Measurements from ENCODE around the gene OPN1SW. TPM values are rescaled to one million over a fixed set of nuclear protein-coding genes. Genes with fewer than 3 reads are reported as not detected.

The OPN1SW gene
- total RNA-seq, 1 donor from 2014 or later: not detected

- Mint-ChIP-seq H3K4me1 (ENCODE audit: unreplicated experiment) (peaks cover 14% of the 10 kb centered on the region), H3K36me3 (ENCODE audit: low read depth, unreplicated experiment) (peaks cover 18% of the 10 kb centered on the region), H3K27ac (ENCODE audit: unreplicated experiment) (no peak overlapping the region), H3K27me3 (ENCODE audit: unreplicated experiment) (no peaks in the 10 kb centered on the region), H3K4me3 (ENCODE audit: unreplicated experiment) (no peak overlapping the region), H3K9me3 (ENCODE audit: unreplicated experiment) (no peaks in the 10 kb centered on the region)
- TF ChIP-seq CTCF (IDR thresholded peaks at IDR 0.05; ENCODE audit: unreplicated experiment): no peak
- DNase-seq (ENCODE audit: low spot score): no peak
Measured at GRCh38 chr7:128727239-128727638, 48.4 kb downstream of the OPN1SW start.

- DNase-seq (ENCODE audit: low spot score): no peak
- Mint-ChIP-seq H3K4me1 (ENCODE audit: unreplicated experiment) (peaks cover 12% of the 10 kb centered on the region), H3K27me3 (ENCODE audit: unreplicated experiment) (no peaks in the 10 kb centered on the region), H3K27ac (ENCODE audit: unreplicated experiment) (no peak overlapping the region), H3K9me3 (ENCODE audit: unreplicated experiment) (no peaks in the 10 kb centered on the region), H3K36me3 (ENCODE audit: low read depth, unreplicated experiment) (peaks cover 18% of the 10 kb centered on the region), H3K4me3 (ENCODE audit: unreplicated experiment) (no peak overlapping the region)
- no peak for TF ChIP-seq CTCF (IDR thresholded peaks at IDR 0.05; ENCODE audit: unreplicated experiment)
Measured at GRCh38 chr7:128726737-128727072, 48.9 kb downstream of the OPN1SW start.

GRCh38 chr7:128726059-128726736, 49.4 kb downstream of the OPN1SW start:
- Mint-ChIP-seq H3K27ac (ENCODE audit: unreplicated experiment) (no peak overlapping the region), H3K9me3 (ENCODE audit: unreplicated experiment) (no peaks in the 10 kb centered on the region)
- DNase-seq (ENCODE audit: low spot score): no peak

GRCh38 chr7:128725531-128725930, 50.1 kb downstream of the OPN1SW start:
- Mint-ChIP-seq H3K4me1 (ENCODE audit: unreplicated experiment) (peaks cover 4% of the 10 kb centered on the region), H3K4me3 (ENCODE audit: unreplicated experiment) (no peak overlapping the region), H3K27ac (ENCODE audit: unreplicated experiment) (no peak overlapping the region), H3K27me3 (ENCODE audit: unreplicated experiment) (no peaks in the 10 kb centered on the region), H3K9me3 (ENCODE audit: unreplicated experiment) (no peaks in the 10 kb centered on the region), H3K36me3 (ENCODE audit: low read depth, unreplicated experiment) (peaks cover 15% of the 10 kb centered on the region)
- DNase-seq (ENCODE audit: low spot score): no peak
- TF ChIP-seq CTCF (IDR thresholded peaks at IDR 0.05; ENCODE audit: unreplicated experiment): no peak

More at GRCh38 chr7:128726059-128726736, 49.4 kb downstream of the OPN1SW start:
- H3K4me3 Mint-ChIP-seq (ENCODE audit: unreplicated experiment): no peak overlapping the region
- TF ChIP-seq CTCF (IDR thresholded peaks at IDR 0.05; ENCODE audit: unreplicated experiment): no peak
- H3K27me3 Mint-ChIP-seq (ENCODE audit: unreplicated experiment): no peaks in the 10 kb centered on the region
- H3K36me3 Mint-ChIP-seq (ENCODE audit: low read depth, unreplicated experiment): peaks cover 18% of the 10 kb centered on the region
- H3K4me1 Mint-ChIP-seq (ENCODE audit: unreplicated experiment): peaks cover 8% of the 10 kb centered on the region

GRCh38 chr7:128724743-128725142, 50.9 kb downstream of the OPN1SW start:
- Mint-ChIP-seq H3K27ac (ENCODE audit: unreplicated experiment) (no peak overlapping the region), H3K4me3 (ENCODE audit: unreplicated experiment) (no peak overlapping the region), H3K4me1 (ENCODE audit: unreplicated experiment) (peaks cover 4% of the 10 kb centered on the region), H3K9me3 (ENCODE audit: unreplicated experiment) (no peaks in the 10 kb centered on the region), H3K36me3 (ENCODE audit: low read depth, unreplicated experiment) (peaks cover 15% of the 10 kb centered on the region), H3K27me3 (ENCODE audit: unreplicated experiment) (no peaks in the 10 kb centered on the region)
- TF ChIP-seq CTCF (IDR thresholded peaks at IDR 0.05; ENCODE audit: unreplicated experiment): no peak
- no peak for DNase-seq (ENCODE audit: low spot score)

Other genes with a start within 250 kb of the OPN1SW start
- 4.3 TPM for gene GARIN1A, start 103.5 kb downstream of the OPN1SW start, total RNA-seq (ENCODE audit: unreplicated experiment)
- 197 TPM for gene CALU, start 36.4 kb downstream of the OPN1SW start, total RNA-seq (ENCODE audit: unreplicated experiment)
- 31.5 TPM for gene CCDC136, start 16.2 kb upstream of the OPN1SW start, total RNA-seq (ENCODE audit: unreplicated experiment)
- gene FLNC, start 54.6 kb upstream of the OPN1SW start, total RNA-seq (ENCODE audit: unreplicated experiment): 7.7 TPM
- gene ATP6V1F, start 87.1 kb upstream of the OPN1SW start, total RNA-seq (ENCODE audit: unreplicated experiment): 132 TPM
- 4.3 TPM for gene KCP, start 134.9 kb upstream of the OPN1SW start, total RNA-seq (ENCODE audit: unreplicated experiment)
- 3.9 TPM for gene IRF5, start 162.1 kb upstream of the OPN1SW start, total RNA-seq (ENCODE audit: unreplicated experiment)

Measured in endothelial cell (in vitro differentiated cells).